SIG-M5 treated with dmso at 0.1 percent for 504 hours (cell line): ENCODE data around the gene ITK.

ENCODE experiments used
- DNase-seq: peaks from one replicate; lab custom pipeline; 2025; ENCODE audit not compliant: unreplicated experiment; lab: John Stamatoyannopoulos, UW

Gene ITK

GRCh38 chr5:157303667-157304327 is 123.2 kb downstream of the ITK start:
- DNase-seq, result no peak
